GM19452 (cell line): ENCODE measurements around the gene SCN3B.

Source experiments
- ATAC-seq: cut with Tn5 transposase; IDR thresholded peaks from one replicate; pipeline ENCODE4 v1.9.1; 2021; ENCODE audit not compliant: unreplicated experiment

The SCN3B gene

GRCh38 chr11:123654566-123655081, at the start of gene SCN3B:
SCN3B (minus strand) TSS chr11:123654624; CDS start chr11:123653801, 823 bp downstream.
- ATAC-seq = no peak

DNA sequence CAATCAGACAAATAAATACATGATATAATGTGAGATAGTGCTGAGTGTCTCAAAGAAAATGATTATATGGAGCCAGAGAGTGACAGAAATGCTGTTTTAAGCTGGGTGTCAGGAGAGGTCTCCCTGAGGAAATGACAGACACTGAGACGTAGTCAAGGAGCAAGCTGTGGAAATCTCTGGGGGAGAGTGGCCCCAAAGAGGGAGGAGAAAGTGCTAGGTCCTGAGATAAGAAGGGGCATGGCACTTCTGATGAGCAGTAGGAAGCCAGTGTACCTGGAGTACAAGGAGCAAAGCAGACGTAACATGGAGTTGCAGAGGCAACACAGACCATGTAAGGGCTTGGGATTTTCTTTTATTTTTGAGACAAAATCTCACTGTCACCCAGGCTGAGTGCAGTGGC, 48.3 kb upstream of the SCN3B start:
- ATAC-seq = no peak

GRCh38 chr11:123702139-123702538, 47.7 kb upstream of the SCN3B start:
- ATAC-seq = no peak

- no peak for ATAC-seq
Observed at GRCh38 chr11:123700772-123701171, 46.3 kb upstream of the SCN3B start.

- no peak for ATAC-seq
Observed at GRCh38 chr11:123698546-123699127, 44.2 kb upstream of the SCN3B start.

DNA sequence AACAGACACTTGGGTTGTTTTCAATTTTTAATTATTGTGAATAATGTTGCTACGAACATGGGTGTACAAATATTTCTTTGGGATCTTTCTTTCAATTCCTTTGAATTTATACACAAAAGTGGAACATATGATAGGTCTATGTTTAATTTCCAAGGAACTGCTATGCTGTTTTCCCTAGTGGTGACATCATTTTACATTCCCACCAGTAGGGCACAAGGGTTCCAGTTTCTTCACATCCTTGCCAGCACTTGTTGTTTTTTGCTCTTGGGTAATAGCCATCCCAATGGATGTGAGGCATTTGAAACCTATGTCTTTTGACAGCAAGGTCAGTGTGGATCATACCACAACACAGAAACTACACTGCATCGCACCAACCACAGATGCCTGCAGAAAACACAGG, 41.8 kb upstream of the SCN3B start:
- ATAC-seq = no peak

- ATAC-seq = no peak
Observed at GRCh38 chr11:123695231-123695630, 40.8 kb upstream of the SCN3B start.

- no peak for ATAC-seq
Observed at GRCh38 chr11:123694551-123694950, 40.1 kb upstream of the SCN3B start.

GRCh38 chr11:123692961-123693360, 38.5 kb upstream of the SCN3B start:
- ATAC-seq = no peak

GRCh38 chr11:123690485-123690884, 36.1 kb upstream of the SCN3B start:
- no peak for ATAC-seq

- no peak for ATAC-seq
Observed at GRCh38 chr11:123684601-123685000, 30.2 kb upstream of the SCN3B start.

DNA sequence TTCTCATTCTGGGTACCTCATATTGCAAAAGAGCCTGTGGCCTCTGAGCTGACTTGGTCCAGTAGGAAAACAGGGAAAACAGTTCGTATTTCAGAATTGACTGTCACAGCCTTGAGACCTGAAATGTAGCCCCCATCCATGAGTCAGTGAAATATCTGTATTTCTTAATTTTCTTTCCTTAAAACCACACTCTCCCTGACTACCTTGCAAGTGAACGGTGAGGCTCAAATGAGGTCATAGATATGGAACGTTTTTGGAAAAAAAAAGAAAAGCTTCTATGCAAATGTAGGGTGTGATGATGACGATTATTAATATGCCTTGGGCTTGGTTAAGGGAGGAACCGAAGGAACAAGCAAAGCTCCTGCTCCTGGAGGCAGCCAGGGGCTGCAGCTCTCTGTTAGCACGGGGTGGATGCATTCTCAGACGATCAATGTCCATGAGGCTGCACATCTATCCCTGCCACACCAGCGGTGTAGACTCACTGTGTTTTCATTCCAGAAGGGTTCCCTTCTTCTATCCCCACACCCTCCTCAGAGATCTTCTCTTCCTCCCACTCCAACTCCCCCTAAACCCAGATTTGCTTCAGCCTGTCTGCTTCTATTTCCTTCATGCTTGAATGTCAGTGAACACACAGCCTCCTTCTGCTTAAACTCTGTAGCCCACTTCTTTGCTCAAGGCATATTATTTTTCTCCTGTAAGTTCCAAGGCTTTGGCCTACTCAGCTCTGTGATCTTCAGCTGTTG, 29.2 kb upstream of the SCN3B start:
- no peak for ATAC-seq

GRCh38 chr11:123682696-123683410, 28.4 kb upstream of the SCN3B start:
- no peak for ATAC-seq

DNA sequence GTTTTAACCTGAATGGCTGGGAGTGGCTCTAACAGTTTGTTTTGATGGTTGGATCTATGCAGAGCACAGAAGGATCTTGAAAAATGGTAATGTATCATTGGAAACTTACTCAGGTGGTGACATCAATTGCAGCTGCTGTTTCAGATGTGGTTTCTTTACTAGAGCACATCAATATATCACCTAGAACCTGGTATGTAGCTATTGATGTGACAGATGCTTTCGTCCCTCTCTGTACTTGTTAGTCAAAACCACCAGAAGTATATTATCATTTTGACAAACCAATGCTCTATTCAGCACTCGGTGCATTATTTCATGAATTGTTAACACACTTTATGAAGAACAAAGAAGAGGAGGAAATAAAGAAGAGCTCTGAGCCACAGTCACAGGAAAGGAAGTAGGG, 26.6 kb upstream of the SCN3B start:
- no peak for ATAC-seq

- ATAC-seq = no peak
Observed at GRCh38 chr11:123678246-123678645, 23.8 kb upstream of the SCN3B start.

- ATAC-seq = no peak
Observed at GRCh38 chr11:123677510-123677909, 23.1 kb upstream of the SCN3B start.

DNA sequence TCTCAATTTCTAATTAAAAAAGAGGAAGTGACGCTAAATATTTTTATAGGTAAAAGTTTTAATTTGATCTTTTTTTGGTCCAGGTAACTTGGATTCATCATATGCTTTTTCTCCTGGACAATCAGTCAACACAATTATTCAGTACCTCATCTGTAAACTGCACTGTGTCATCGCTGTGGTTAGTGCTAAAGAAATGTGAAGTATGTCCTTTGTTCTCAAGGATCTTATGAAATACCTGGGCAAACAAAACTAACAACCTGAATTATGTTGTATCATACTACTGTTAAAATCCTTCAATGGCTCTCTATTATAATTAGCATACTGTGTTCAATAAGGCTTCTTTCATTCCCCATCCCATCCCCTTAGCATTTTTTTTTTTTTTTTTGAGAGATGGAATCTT, 19.9 kb upstream of the SCN3B start:
- no peak for ATAC-seq

- ATAC-seq = no peak
Observed at GRCh38 chr11:123672568-123672967, 18.1 kb upstream of the SCN3B start.

- ATAC-seq = no peak
Observed at GRCh38 chr11:123671534-123671933, 17.1 kb upstream of the SCN3B start.

GRCh38 chr11:123670081-123670480, 15.7 kb upstream of the SCN3B start:
- ATAC-seq = no peak

GRCh38 chr11:123665306-123665705, 10.9 kb upstream of the SCN3B start:
- ATAC-seq = no peak

DNA sequence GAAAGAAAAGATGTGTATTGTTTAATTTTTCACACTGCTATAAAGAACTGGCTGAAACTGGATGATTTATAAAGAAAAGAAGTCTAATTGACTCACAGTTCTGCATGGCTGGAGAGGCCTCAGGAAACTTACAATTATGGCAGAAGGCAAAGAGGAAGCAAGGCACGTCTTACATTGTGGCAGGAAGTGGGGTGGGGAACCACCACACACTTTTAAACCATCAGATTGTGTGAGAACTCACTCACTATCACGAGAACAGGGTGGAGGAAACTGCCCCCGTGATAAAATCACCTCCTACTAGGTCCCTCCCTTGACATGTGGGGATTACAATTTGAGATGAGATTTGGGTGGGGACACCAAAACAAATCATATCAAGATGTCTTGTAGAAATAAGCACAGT, 5.5 kb upstream of the SCN3B start:
- ATAC-seq = peak; percentile 93
